Measurements from ENCODE around the gene SFXN4.

DNA sequence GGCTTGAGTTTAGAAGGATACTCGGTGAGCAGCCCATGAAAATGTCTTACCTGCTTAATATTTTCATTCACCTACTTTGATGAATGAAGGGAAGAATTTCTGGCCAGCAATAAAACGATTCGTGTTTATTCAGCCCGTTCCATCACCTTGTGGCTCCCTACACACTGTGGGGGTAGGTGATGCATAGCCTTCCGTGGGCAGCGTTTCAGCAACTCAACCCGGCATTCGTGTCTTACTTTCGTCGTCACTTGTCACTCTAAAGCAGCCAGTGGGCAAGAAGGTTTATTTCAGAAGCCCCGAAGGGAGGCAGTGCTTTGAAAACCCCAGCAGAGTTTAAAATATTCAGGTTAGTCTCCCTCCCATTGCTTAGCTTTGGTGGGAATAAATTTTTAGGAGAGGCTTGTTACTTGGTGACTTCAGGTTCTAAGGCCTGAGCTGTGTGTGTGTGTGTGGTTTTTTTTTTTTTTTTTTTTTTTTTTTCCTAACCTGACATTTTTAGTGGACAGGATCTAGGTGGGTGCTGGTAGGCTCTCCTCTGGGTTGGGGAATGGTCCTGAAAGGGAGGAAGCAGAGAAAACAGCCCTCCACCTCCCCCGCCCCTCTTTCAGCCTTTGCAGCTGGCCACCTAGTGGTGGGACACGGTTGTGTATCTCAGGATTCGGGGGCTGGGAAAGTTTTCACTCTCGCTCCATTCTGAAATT, 43.7 kb upstream of the SFXN4 start:
- TF ChIP-seq, protein P1, sequence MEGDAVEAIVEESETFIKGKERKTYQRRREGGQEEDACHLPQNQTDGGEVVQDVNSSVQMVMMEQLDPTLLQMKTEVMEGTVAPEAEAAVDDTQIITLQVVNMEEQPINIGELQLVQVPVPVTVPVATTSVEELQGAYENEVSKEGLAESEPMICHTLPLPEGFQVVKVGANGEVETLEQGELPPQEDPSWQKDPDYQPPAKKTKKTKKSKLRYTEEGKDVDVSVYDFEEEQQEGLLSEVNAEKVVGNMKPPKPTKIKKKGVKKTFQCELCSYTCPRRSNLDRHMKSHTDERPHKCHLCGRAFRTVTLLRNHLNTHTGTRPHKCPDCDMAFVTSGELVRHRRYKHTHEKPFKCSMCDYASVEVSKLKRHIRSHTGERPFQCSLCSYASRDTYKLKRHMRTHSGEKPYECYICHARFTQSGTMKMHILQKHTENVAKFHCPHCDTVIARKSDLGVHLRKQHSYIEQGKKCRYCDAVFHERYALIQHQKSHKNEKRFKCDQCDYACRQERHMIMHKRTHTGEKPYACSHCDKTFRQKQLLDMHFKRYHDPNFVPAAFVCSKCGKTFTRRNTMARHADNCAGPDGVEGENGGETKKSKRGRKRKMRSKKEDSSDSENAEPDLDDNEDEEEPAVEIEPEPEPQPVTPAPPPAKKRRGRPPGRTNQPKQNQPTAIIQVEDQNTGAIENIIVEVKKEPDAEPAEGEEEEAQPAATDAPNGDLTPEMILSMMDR (IDR thresholded peaks at IDR 0.05), result peak; percentile 97
- no peak for TF ChIP-seq POLR2AphosphoS5 (IDR thresholded peaks at IDR 0.05; ENCODE audit: low read depth, low read length)
- TF ChIP-seq SIN3A (IDR thresholded peaks at IDR 0.05; ENCODE audit: borderline replicate concordance, insufficient read depth, low read depth, low read length), result no peak; the same call in 1 of the 2 replicates
- TF ChIP-seq TCF7L2 (IDR thresholded peaks at IDR 0.05; ENCODE audit: low read depth, low read length), result no peak

All from Panc1 (cell line).